Endothelial cell of umbilical vein (primary cell): Measurements from ENCODE around the gene SEPTIN3. TPM values are rescaled to one million over a fixed set of nuclear protein-coding genes. Genes with fewer than 3 reads are reported as not detected.

ENCODE experiments used
- BruUV-seq: library from RNA; stranded (reverse); fragments of 400-500 nt; replicated peaks from 2 replicates; lab custom pipeline; 2021; lab: Mats Ljungman, UMichigan
- CTCF ChIA-PET: fragments of 300-600, 350-600 bp; sonication (Branson Sonifier 250); formaldehyde crosslinking; loops from one replicate; lab custom pipeline; 2021; ENCODE audit warnings: antibody characterized with exemption, inconsistent platforms; lab: Charles Lee
- POLR2A ChIA-PET: fragments of 300-600, 350-600 bp; sonication (Branson Sonifier 250); formaldehyde crosslinking; loops from one replicate; lab custom pipeline; 2021; ENCODE audit warnings: antibody characterized with exemption, inconsistent platforms; lab: Charles Lee
- DNase-seq: peaks from one replicate; pipeline ENCODE4 v3.0.0-alpha.2; 2011; ENCODE audit warnings: low read depth, low spot score
- FAIRE-seq: peaks from 2 replicates; lab custom pipeline; 2011; peaks lifted over from hg19 to GRCh38; lab: Jason Lieb, UNC
- H2AFZ ChIP-seq: 2 replicates; pipeline ENCODE4 v1.6.0; 2012; ENCODE audit warnings: low read depth, low read length, control low read depth, inconsistent platforms
- H3K27ac ChIP-seq: 2 replicates; pipeline ENCODE4 v1.5.1; 2011; ENCODE audit warnings: low read depth, mild to moderate bottlenecking, control low read depth, low read length, moderate library complexity; ENCODE audit not compliant: insufficient read depth
- H3K27me3 ChIP-seq, 2 experiments: 2 replicates each; pipeline versions ENCODE4 v1.6.0 to v1.6.1; 2011; ENCODE audit warnings: low read length in 2 of 2, mixed read lengths in 1 of 2; ENCODE audit not compliant: control insufficient read depth in 2 of 2, insufficient read depth in 2 of 2
- H3K36me3 ChIP-seq, 2 experiments: 2 replicates in 1 of 2; 3 replicates in 1 of 2; pipeline ENCODE4 v1.5.1; 2011; ENCODE audit warnings: low read length in 2 of 2, mild to moderate bottlenecking in 1 of 2, moderate library complexity in 1 of 2; ENCODE audit not compliant: control insufficient read depth in 2 of 2, insufficient read depth in 2 of 2; ENCODE audit errors: extremely low read depth in 1 of 2
- H3K4me1 ChIP-seq: 3 replicates; pipeline ENCODE4 v1.5.1; 2011; ENCODE audit warnings: mild to moderate bottlenecking, low read length; ENCODE audit not compliant: control insufficient read depth, insufficient read depth; ENCODE audit errors: extremely low read depth
- H3K4me2 ChIP-seq: 2 replicates; pipeline ENCODE4 v1.6.1; 2011; ENCODE audit warnings: low read length, control low read depth, mixed read lengths; ENCODE audit not compliant: insufficient read depth
- H3K4me3 ChIP-seq, 3 experiments: fragments of 200-600 bp in 1 of 3; sonication (generic), shearing (Covaris generic) in 1 of 3; replicated peaks in 1 of 3; 2 replicates each; pipeline ENCODE4 v1.5.1; 2011 to 2016; ENCODE audit warnings: control low read depth in 3 of 3, low read length in 3 of 3, mild to moderate bottlenecking in 2 of 3, inconsistent platforms in 1 of 3, low read depth in 1 of 3, moderate library complexity in 1 of 3; ENCODE audit not compliant: insufficient read depth in 1 of 3
- H3K79me2 ChIP-seq: 2 replicates; pipeline ENCODE4 v1.6.0; 2012; ENCODE audit warnings: low read length, inconsistent platforms; ENCODE audit not compliant: control insufficient read depth, insufficient read depth
- H3K9ac ChIP-seq: replicated peaks from 2 replicates; pipeline ENCODE3; 2011; ENCODE audit warnings: low read length, control low read depth; ENCODE audit not compliant: insufficient read depth; ENCODE audit errors: extremely low read depth
- H3K9me1 ChIP-seq: replicated peaks from 3 replicates; pipeline ENCODE4 v1.6.0; 2011; ENCODE audit warnings: mild to moderate bottlenecking, low read length; ENCODE audit not compliant: control insufficient read depth, insufficient read depth; ENCODE audit errors: extremely low read depth
- H3K9me3 ChIP-seq: replicated peaks from 2 replicates; pipeline ENCODE4 v1.5.1; 2012; ENCODE audit warnings: low read length, inconsistent platforms; ENCODE audit not compliant: control insufficient read depth, insufficient read depth
- H4K20me1 ChIP-seq: replicated peaks from 2 replicates; pipeline ENCODE3; 2011; ENCODE audit warnings: mild to moderate bottlenecking, low read length; ENCODE audit not compliant: control insufficient read depth, insufficient read depth; ENCODE audit errors: extremely low read depth
- CTCF ChIP-seq, 2 donors: IDR thresholded peaks; 1 replicate in 1 of 2; 2 replicates in 1 of 2; pipeline ENCODE4 v1.5.1; 2011; ENCODE audit warnings: low read length in 2 of 2, mild to moderate bottlenecking in 2 of 2, moderate library complexity in 2 of 2, control low read depth in 1 of 2, inconsistent platforms in 1 of 2, low read depth in 1 of 2; ENCODE audit not compliant: insufficient read depth in 1 of 2; ENCODE audit errors: extremely low read depth in 1 of 2
- POLR2A ChIP-seq: IDR thresholded peaks from 2 replicates; pipeline ENCODE4 v1.6.1; 2012; ENCODE audit warnings: low read depth, mild to moderate bottlenecking, control low read depth, low read length
- dilution Hi-C: fragments of 300-500 bp; cut with MboI; formaldehyde crosslinking; loops from one replicate; pipeline ENCODE4 v1.15.0; 2019; ENCODE audit warnings: low sequenced_read_pairs; ENCODE audit not compliant: extremely low pct_ligation_motif_present
- intact Hi-C: fragments of 100-400 bp; cut with micrococcal nuclease; formaldehyde crosslinking; loops from one replicate; pipeline ENCODE4 v1.10.0; 2022
- polyA plus RNA-seq, 4 experiments: library from polyadenylated mRNA; depleted of rRNA in 3 of 4; stranded (reverse) in 3 of 4; unstranded in 1 of 4; fragments of >200 nt; gene quantifications; 2 replicates each; pipeline versions ENCODE4 v1.2.1 to v1.2.3, GENCODE V29; 2011 to 2012; ENCODE audit warnings: missing spikeins in 1 of 4
- total RNA-seq: library from RNA; stranded (reverse); gene quantifications from 2 replicates; pipeline ENCODE4 v1.2.3, GENCODE V29; 2021

SEPTIN3 gene
- total and polyA plus RNA-seq, 2 donors (not counting 3 experiments of a cell fraction or from before 2014, with no cell fraction given) = 0.08 to 0.18 TPM

GRCh38 chr22:41940832-41941765 lies 28.1 kb upstream of the SEPTIN3 start:
- H3K79me2 ChIP-seq = peaks cover 5% of the 10 kb centered on the region
- peak; percentile 98 for FAIRE-seq
- no peak overlapping the region for H3K9ac ChIP-seq
- H3K9me1 ChIP-seq = no peaks in the 10 kb centered on the region
- no peaks in the 10 kb centered on the region for H3K27me3 ChIP-seq
- no TSS peak for BruUV-seq
- intact Hi-C loops = loop anchor here (1.0 to 2.0 kb wide), 5 partner anchors 14 to 275 kb away; partner anchors contain the start of gene TNFRSF13C
- peak; percentile 75 for DNase-seq
- ChIA-PET POLR2A (interaction anchor here (0.6 kb wide), 2 partner anchors 224 to 257 kb away, joined by 3 to 4 read pairs; no protein-coding TSS in a partner anchor), CTCF (interaction anchor here (0.6 to 2.6 kb wide), 71 partner anchors 9 to 503 kb away, joined by 3 to 127 read pairs (median 5); partner anchors contain the start of genes CCDC134, MEI1, SHISA8 and SNU13)
- no peak overlapping the region for H2AFZ ChIP-seq
- dilution Hi-C loops = no loop called here
- H3K27ac ChIP-seq = no peak overlapping the region
- no peak overlapping the region for H3K4me3 ChIP-seq
- H3K4me2 ChIP-seq = no peak overlapping the region
- H4K20me1 ChIP-seq = no peaks in the 10 kb centered on the region
- H3K9me3 ChIP-seq = no peaks in the 10 kb centered on the region
- TF ChIP-seq CTCF (IDR thresholded peaks at IDR 0.05; ENCODE audit: extremely low read depth in 1 of 2, insufficient read depth in 1 of 2, low read depth in 1 of 2, low read length in 2 of 2) (peak; percentile 83 to 89), POLR2A (no peak)
- H3K36me3 ChIP-seq = peaks cover 0 to 2% of the 10 kb centered on the region in 2 experiments
- peaks cover 29% of the 10 kb centered on the region for H3K4me1 ChIP-seq
